SU-DHL-6 (cell line): ENCODE results near the gene BLACAT1.
"Not testable (repeated sequence)": the region's sequence is repeated elsewhere in the genome, so short reads cannot be mapped to it uniquely, and the experiment has no call there.

Source experiments
- H2AFZ ChIP-seq: fragments of 200-600 bp; sonication (generic); 2 replicates; pipeline ENCODE4 v1.6.1; 2014; ENCODE audit warnings: low read depth, mild to moderate bottlenecking, moderate library complexity, mixed read lengths, antibody characterized with exemption, low read length; ENCODE audit not compliant: severe bottlenecking
- H3F3A ChIP-seq: fragments of 200-600 bp; shearing (Covaris generic); 2 replicates; pipeline ENCODE4 v1.6.0; 2016; ENCODE audit warnings: antibody characterized with exemption, mild to moderate bottlenecking; ENCODE audit not compliant: insufficient read depth
- H3K27ac ChIP-seq: fragments of 200-600 bp; sonication (generic); 2 replicates; pipeline ENCODE4 v1.5.1; 2016; ENCODE audit warnings: low read depth, mild to moderate bottlenecking, low read length, moderate library complexity, mixed read lengths
- H3K27me3 ChIP-seq: fragments of 200-600 bp; sonication (generic), shearing (Covaris generic); 2 replicates; pipeline ENCODE4 v1.6.0; 2014; ENCODE audit warnings: mild to moderate bottlenecking, low read length
- H3K36me3 ChIP-seq: fragments of 200-600 bp; sonication (generic); 2 replicates; pipeline ENCODE4 v1.6.1; 2014; ENCODE audit warnings: mild to moderate bottlenecking, low read length, mixed read lengths
- H3K4me2 ChIP-seq: fragments of 300-600, 200-600 bp; shearing (Covaris generic), sonication (generic); 2 replicates; pipeline ENCODE4 v1.6.0; 2014; ENCODE audit warnings: low read length, low read depth, mild to moderate bottlenecking; ENCODE audit not compliant: poor library complexity, severe bottlenecking
- H3K4me3 ChIP-seq: fragments of 200-600 bp; sonication (generic); 2 replicates; pipeline ENCODE4 v1.5.1; 2014; ENCODE audit warnings: antibody characterized with exemption, low read length, mild to moderate bottlenecking, mixed read lengths; ENCODE audit not compliant: insufficient read depth, poor library complexity, severe bottlenecking
- H3K79me2 ChIP-seq: fragments of 200-600 bp; sonication (generic); 2 replicates; pipeline ENCODE4 v1.6.1; 2014; ENCODE audit warnings: mild to moderate bottlenecking, low read length, moderate library complexity; ENCODE audit not compliant: insufficient read depth
- H3K9ac ChIP-seq: fragments of 200-600 bp; sonication (generic); 2 replicates; pipeline ENCODE4 v1.7.0; 2014; ENCODE audit warnings: mild to moderate bottlenecking, low read length
- H3K9me2 ChIP-seq: fragments of 200-600 bp; sonication (generic); replicated peaks from 2 replicates; pipeline ENCODE4 v1.6.1; 2014; ENCODE audit warnings: low read length; ENCODE audit not compliant: insufficient read depth
- H3K9me3 ChIP-seq: fragments of 200-600 bp; sonication (generic); 2 replicates; pipeline ENCODE4 v1.6.1; 2014; ENCODE audit warnings: low read length, mixed read lengths; ENCODE audit not compliant: insufficient read depth
- H4K20me1 ChIP-seq: fragments of 200-600 bp; sonication (generic); 2 replicates; pipeline ENCODE4 v1.6.1; 2014; ENCODE audit warnings: low read depth, mild to moderate bottlenecking, antibody characterized with exemption, low read length, moderate library complexity, mixed read lengths
- EZH2phosphoT487 ChIP-seq: fragments of 200-600 bp; sonication (generic), shearing (Covaris generic); conservative IDR thresholded peaks from 2 replicates; pipeline ENCODE4 v1.6.1; 2018; ENCODE audit warnings: mild to moderate bottlenecking, antibody characterized with exemption, low read length, moderate library complexity, mixed read lengths
- TF ChIP-seq, protein P1 (sequence below): fragments of 200-600 bp; sonication (generic); IDR thresholded peaks from one replicate; pipeline ENCODE4 v1.5.1; 2017; ENCODE audit warnings: antibody characterized with exemption, mild to moderate bottlenecking, low read length, moderate library complexity; ENCODE audit not compliant: insufficient read depth, poor library complexity, severe bottlenecking

BLACAT1 gene

GRCh38 chr1:205410581-205411298 lies 45.1 kb downstream of the BLACAT1 start:
- Histone ChIP-seq H3K27ac (no peak overlapping the region), H3K27me3 (no peaks in the 10 kb centered on the region), H2AFZ (no peak overlapping the region), H3K9me3 (no peaks in the 10 kb centered on the region), H3K9ac (no peak overlapping the region), H4K20me1 (no peaks in the 10 kb centered on the region), H3F3A (no peaks in the 10 kb centered on the region), H3K4me2 (no peak overlapping the region), H3K79me2 (no peaks in the 10 kb centered on the region), H3K36me3 (no peaks in the 10 kb centered on the region), H3K9me2 (no peaks in the 10 kb centered on the region), H3K4me3 (no peak overlapping the region)
- TF ChIP-seq, protein P1, sequence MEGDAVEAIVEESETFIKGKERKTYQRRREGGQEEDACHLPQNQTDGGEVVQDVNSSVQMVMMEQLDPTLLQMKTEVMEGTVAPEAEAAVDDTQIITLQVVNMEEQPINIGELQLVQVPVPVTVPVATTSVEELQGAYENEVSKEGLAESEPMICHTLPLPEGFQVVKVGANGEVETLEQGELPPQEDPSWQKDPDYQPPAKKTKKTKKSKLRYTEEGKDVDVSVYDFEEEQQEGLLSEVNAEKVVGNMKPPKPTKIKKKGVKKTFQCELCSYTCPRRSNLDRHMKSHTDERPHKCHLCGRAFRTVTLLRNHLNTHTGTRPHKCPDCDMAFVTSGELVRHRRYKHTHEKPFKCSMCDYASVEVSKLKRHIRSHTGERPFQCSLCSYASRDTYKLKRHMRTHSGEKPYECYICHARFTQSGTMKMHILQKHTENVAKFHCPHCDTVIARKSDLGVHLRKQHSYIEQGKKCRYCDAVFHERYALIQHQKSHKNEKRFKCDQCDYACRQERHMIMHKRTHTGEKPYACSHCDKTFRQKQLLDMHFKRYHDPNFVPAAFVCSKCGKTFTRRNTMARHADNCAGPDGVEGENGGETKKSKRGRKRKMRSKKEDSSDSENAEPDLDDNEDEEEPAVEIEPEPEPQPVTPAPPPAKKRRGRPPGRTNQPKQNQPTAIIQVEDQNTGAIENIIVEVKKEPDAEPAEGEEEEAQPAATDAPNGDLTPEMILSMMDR, result no peak
- no peak for TF ChIP-seq EZH2phosphoT487

- Histone ChIP-seq H3K27ac (no peak overlapping the region), H3K36me3 (no peaks in the 10 kb centered on the region), H3K79me2 (no peaks in the 10 kb centered on the region), H3K27me3 (no peaks in the 10 kb centered on the region), H3K4me3 (no peak overlapping the region), H3F3A (no peaks in the 10 kb centered on the region), H3K4me2 (no peak overlapping the region), H3K9me2 (no peaks in the 10 kb centered on the region), H3K9me3 (no peaks in the 10 kb centered on the region), H2AFZ (no peak overlapping the region), H4K20me1 (no peaks in the 10 kb centered on the region), H3K9ac (no peak overlapping the region)
- TF ChIP-seq EZH2phosphoT487, result no peak
- TF ChIP-seq, protein P1, result no peak
Measured at GRCh38 chr1:205407970-205408369, 47.9 kb downstream of the BLACAT1 start.

DNA sequence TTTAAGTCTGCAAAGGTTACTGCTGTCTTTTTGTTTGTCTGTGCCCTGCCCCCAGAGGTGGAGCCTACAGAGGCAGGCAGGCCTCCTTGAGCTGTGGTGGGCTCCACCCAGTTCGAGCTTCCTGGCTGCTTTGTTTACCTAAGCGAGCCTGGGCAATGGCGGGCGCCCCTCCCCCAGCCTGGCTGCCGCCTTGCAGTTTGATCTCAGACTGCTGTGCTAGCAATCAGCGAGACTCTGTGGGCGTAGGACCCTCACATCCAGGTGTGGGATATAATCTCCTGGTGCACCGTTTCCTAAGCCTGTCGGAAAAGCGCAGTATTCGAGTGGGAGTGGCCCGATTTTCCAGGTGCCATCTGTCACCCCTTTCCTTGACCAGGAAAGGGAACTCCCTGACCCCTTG lies 49.6 kb downstream of the BLACAT1 start:
- not testable (repeated sequence) for H3K4me2 ChIP-seq, H3K4me3 ChIP-seq

More for the DNA sequence above, 49.6 kb downstream of the BLACAT1 start:
- H3F3A ChIP-seq, H3K9ac ChIP-seq, H4K20me1 ChIP-seq, H3K36me3 ChIP-seq, H3K9me3 ChIP-seq, H3K79me2 ChIP-seq, H3K27me3 ChIP-seq, H3K9me2 ChIP-seq, H3K27ac ChIP-seq, H2AFZ ChIP-seq: not testable (repeated sequence)
